NCI-H2171 treated with DMSO at 0.1 percent for 48 hours (cell line): ENCODE results near the gene HILPDA.

Experiments
- DNase-seq: peaks from one replicate; lab custom pipeline; 2025; lab: John Stamatoyannopoulos, UW

The HILPDA gene

GRCh38 chr7:128455543-128456254, at the start of gene HILPDA:
Gene HILPDA (plus strand): TSS chr7:128455878. CDS start chr7:128457269, 1,391 bp downstream.
- peak; percentile 92 for DNase-seq

GRCh38 chr7:128406314-128407232, 49.1 kb upstream of the HILPDA start:
- DNase-seq: no peak

GRCh38 chr7:128407233-128407589, 48.5 kb upstream of the HILPDA start:
- no peak for DNase-seq

- DNase-seq: peak; percentile 62
Measured at GRCh38 chr7:128407751-128408708, 47.6 kb upstream of the HILPDA start.

- DNase-seq: peak; percentile 72
Measured at GRCh38 chr7:128408709-128409595, 46.7 kb upstream of the HILPDA start.

- peak; percentile 80 for DNase-seq
Measured at GRCh38 chr7:128409596-128410450, 45.9 kb upstream of the HILPDA start, which contains the start of gene IMPDH1. Gene IMPDH1 (minus strand): TSS chr7:128409982. CDS start chr7:128409901, 81 bp downstream.

- no peak for DNase-seq
Measured at GRCh38 chr7:128410451-128410753, 45.3 kb upstream of the HILPDA start.

- DNase-seq: no peak
Measured at GRCh38 chr7:128415217-128415785, 40.4 kb upstream of the HILPDA start.

GRCh38 chr7:128417071-128417470, 38.6 kb upstream of the HILPDA start:
- DNase-seq: no peak

GRCh38 chr7:128419257-128419656, 36.4 kb upstream of the HILPDA start:
- no peak for DNase-seq

- DNase-seq: no peak
Measured at GRCh38 chr7:128420773-128421172, 34.9 kb upstream of the HILPDA start.

- DNase-seq: no peak
Measured at GRCh38 chr7:128421384-128421783, 34.3 kb upstream of the HILPDA start.

- no peak for DNase-seq
Measured at GRCh38 chr7:128422037-128422436, 33.6 kb upstream of the HILPDA start.

GRCh38 chr7:128422842-128423241, 32.8 kb upstream of the HILPDA start:
- no peak for DNase-seq

- no peak for DNase-seq
Measured at GRCh38 chr7:128424686-128425275, 30.9 kb upstream of the HILPDA start.

- DNase-seq: peak; percentile 49
Measured at GRCh38 chr7:128425850-128426249, 29.8 kb upstream of the HILPDA start.

GRCh38 chr7:128427289-128427891, 28.3 kb upstream of the HILPDA start:
- DNase-seq: peak; percentile 71

- no peak for DNase-seq
Measured at GRCh38 chr7:128430207-128430606, 25.5 kb upstream of the HILPDA start.

- no peak for DNase-seq
Measured at GRCh38 chr7:128431221-128431620, 24.5 kb upstream of the HILPDA start.
